ENCODE results near the gene DPP6. TPM values are rescaled to one million over a fixed set of nuclear protein-coding genes. Genes with fewer than 3 reads are reported as not detected.

The DPP6 gene
- total RNA-seq, 1 experiment from 2014 or later: not detected

DNA sequence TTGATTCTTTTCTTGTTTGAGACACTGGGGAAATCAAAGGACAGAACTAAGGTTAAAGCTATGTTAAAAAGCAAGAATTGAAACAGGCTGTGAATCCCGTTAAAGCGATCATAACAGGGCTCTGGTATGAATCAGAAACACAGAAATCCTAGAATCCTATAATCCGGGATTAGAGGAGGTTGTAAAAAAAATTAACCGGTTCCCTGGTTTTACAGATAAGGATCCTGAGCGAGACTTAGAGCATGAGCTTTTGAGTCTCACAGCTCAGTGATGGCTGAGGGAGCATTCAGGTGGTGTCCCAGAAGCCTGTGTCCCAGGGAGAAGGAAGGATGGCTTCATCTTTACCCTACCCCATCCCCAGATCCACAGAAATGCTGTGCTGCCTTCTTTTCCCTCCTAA is 489.4 kb downstream of the DPP6 start:
- no peak overlapping the region for H3K4me3 Mint-ChIP-seq (ENCODE audit: unreplicated experiment)

DNA sequence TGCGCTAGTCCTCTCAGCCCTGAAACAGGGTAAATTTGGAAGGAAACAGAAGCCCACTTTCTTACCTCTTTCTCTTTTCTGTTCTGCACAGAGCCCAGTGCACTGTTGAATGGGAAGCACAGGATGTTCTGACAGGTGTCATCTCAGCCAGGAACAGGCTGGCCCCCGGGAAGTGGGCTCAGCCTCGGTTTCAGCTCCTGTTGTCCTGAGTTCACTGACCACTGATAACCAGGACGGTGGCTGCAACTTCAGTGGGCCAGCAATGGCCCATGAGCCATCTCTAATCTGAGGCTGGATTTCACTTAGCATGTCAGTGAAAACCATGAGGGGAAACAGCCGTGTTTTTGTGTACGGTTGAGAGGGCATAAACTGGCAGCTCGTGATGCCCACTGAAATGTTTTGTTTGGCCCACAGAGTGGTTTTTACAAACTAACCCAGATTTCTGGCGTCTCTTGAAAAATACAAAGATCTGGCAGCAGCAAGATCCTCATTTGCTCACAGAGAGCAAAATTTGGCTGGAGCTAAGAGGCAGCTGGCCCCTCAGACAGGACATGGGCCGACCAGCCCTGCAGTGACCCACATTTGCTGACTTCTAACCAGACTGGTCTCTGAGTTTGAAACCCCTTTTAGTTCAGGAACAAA is 494.9 kb downstream of the DPP6 start:
- Histone ChIP-seq H3K27me3 (replicated peaks; ENCODE audit: control insufficient read depth, insufficient read depth, low read length) (no peaks in the 10 kb centered on the region), H3K36me3 (ENCODE audit: control insufficient read depth, insufficient read depth, low read length) (no peaks in the 10 kb centered on the region), H3K9me3 (no peaks in the 10 kb centered on the region), H3K4me1 (no peaks in the 10 kb centered on the region), H3K4me3 (ENCODE audit: low read depth, low read length) (no peak overlapping the region)
- intact Hi-C loops (cut with micrococcal nuclease; ENCODE audit: unreplicated experiment): no loop called here
- no peak for DNase-seq
- Mint-ChIP-seq H3K4me1 (ENCODE audit: low read depth, unreplicated experiment) (no peaks in the 10 kb centered on the region), H3K27ac (ENCODE audit: unreplicated experiment) (no peak overlapping the region), H3K9me3 (ENCODE audit: unreplicated experiment) (no peaks in the 10 kb centered on the region), H3K36me3 (ENCODE audit: insufficient read depth, unreplicated experiment) (no peaks in the 10 kb centered on the region), H3K27me3 (ENCODE audit: insufficient read depth, unreplicated experiment) (peaks cover 6% of the 10 kb centered on the region), H3K4me3 (ENCODE audit: unreplicated experiment) (no peak overlapping the region)
- POLR2A ChIA-PET: no interaction called here
- TF ChIP-seq, protein P1, sequence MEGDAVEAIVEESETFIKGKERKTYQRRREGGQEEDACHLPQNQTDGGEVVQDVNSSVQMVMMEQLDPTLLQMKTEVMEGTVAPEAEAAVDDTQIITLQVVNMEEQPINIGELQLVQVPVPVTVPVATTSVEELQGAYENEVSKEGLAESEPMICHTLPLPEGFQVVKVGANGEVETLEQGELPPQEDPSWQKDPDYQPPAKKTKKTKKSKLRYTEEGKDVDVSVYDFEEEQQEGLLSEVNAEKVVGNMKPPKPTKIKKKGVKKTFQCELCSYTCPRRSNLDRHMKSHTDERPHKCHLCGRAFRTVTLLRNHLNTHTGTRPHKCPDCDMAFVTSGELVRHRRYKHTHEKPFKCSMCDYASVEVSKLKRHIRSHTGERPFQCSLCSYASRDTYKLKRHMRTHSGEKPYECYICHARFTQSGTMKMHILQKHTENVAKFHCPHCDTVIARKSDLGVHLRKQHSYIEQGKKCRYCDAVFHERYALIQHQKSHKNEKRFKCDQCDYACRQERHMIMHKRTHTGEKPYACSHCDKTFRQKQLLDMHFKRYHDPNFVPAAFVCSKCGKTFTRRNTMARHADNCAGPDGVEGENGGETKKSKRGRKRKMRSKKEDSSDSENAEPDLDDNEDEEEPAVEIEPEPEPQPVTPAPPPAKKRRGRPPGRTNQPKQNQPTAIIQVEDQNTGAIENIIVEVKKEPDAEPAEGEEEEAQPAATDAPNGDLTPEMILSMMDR (IDR thresholded peaks at IDR 0.05; ENCODE audit: insufficient read depth in 1 of 2, low read depth in 1 of 2, low read length in 1 of 2, severe bottlenecking in 1 of 2, unreplicated experiment in 1 of 2): no peak
- CTCF ChIA-PET: no interaction called here
- no TSS peak for BruUV-seq (replicated peaks)

More for the DNA sequence above, 489.4 kb downstream of the DPP6 start:
- H3K27ac Mint-ChIP-seq (ENCODE audit: unreplicated experiment): no peak overlapping the region
- no peaks in the 10 kb centered on the region for H3K4me1 Mint-ChIP-seq (ENCODE audit: low read depth, unreplicated experiment)
- no peaks in the 10 kb centered on the region for H3K4me1 ChIP-seq
- CTCF ChIA-PET: no interaction called here
- TF ChIP-seq, protein P1 (IDR thresholded peaks at IDR 0.05; ENCODE audit: insufficient read depth in 1 of 2, low read depth in 1 of 2, low read length in 1 of 2, severe bottlenecking in 1 of 2, unreplicated experiment in 1 of 2): no peak
- BruUV-seq (replicated peaks): no TSS peak
- no peak overlapping the region for H3K4me3 ChIP-seq (ENCODE audit: low read depth, low read length)
- H3K36me3 Mint-ChIP-seq (ENCODE audit: insufficient read depth, unreplicated experiment): no peaks in the 10 kb centered on the region
- no peaks in the 10 kb centered on the region for H3K9me3 ChIP-seq
- H3K9me3 Mint-ChIP-seq (ENCODE audit: unreplicated experiment): no peaks in the 10 kb centered on the region
- POLR2A ChIA-PET: no interaction called here
- intact Hi-C loops (cut with micrococcal nuclease; ENCODE audit: unreplicated experiment): no loop called here
- no peak for DNase-seq
- peaks cover 3% of the 10 kb centered on the region for H3K27me3 Mint-ChIP-seq (ENCODE audit: insufficient read depth, unreplicated experiment)
- no peaks in the 10 kb centered on the region for H3K27me3 ChIP-seq (replicated peaks; ENCODE audit: control insufficient read depth, insufficient read depth, low read length)
- no peaks in the 10 kb centered on the region for H3K36me3 ChIP-seq (ENCODE audit: control insufficient read depth, insufficient read depth, low read length)

DNA sequence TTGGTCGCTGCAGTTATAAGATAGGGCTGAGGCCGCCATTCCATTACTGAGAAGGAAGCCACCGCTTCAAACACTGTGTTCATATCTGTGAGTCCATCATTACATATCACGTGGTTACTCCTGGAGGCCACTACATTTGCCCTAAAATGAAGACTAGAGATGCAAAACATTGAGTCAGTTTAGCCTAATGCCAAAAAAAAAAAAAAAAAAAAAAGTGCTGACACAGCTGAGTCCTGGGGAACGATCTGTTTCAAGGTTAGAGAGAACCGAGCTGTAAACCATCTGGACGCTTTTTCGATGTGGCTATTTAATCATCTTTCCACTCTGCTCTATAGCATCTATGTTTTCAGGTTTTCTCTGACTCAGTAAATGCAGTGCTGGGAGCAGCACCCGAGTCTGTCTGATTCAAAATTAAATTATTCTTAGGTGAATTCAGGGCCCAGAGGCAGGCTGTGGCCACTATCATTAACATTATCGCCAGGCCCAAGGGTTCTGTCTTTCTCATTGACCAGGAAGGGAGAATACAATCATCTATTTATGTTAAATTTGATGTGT is 501.6 kb downstream of the DPP6 start:
- CTCF ChIA-PET: no interaction called here

More for the DNA sequence above, 501.6 kb downstream of the DPP6 start:
- no peaks in the 10 kb centered on the region for H3K4me1 ChIP-seq
- no peak overlapping the region for H3K4me3 ChIP-seq (ENCODE audit: low read depth, low read length)
- peaks cover 3% of the 10 kb centered on the region; the same call in 1 of the 2 replicates for H3K9me3 ChIP-seq
- Mint-ChIP-seq H3K27ac (ENCODE audit: unreplicated experiment) (no peak overlapping the region), H3K4me3 (ENCODE audit: unreplicated experiment) (no peak overlapping the region), H3K4me1 (ENCODE audit: low read depth, unreplicated experiment) (no peaks in the 10 kb centered on the region), H3K27me3 (ENCODE audit: insufficient read depth, unreplicated experiment) (no peaks in the 10 kb centered on the region), H3K9me3 (ENCODE audit: unreplicated experiment) (peaks cover 3% of the 10 kb centered on the region), H3K36me3 (ENCODE audit: insufficient read depth, unreplicated experiment) (no peaks in the 10 kb centered on the region)
- no peaks in the 10 kb centered on the region for H3K36me3 ChIP-seq (ENCODE audit: control insufficient read depth, insufficient read depth, low read length)
- DNase-seq: no peak
- no TSS peak for BruUV-seq (replicated peaks)
- POLR2A ChIA-PET: no interaction called here
- TF ChIP-seq, protein P1 (IDR thresholded peaks at IDR 0.05; ENCODE audit: insufficient read depth in 1 of 2, low read depth in 1 of 2, low read length in 1 of 2, severe bottlenecking in 1 of 2, unreplicated experiment in 1 of 2): no peak
- intact Hi-C loops (cut with micrococcal nuclease; ENCODE audit: unreplicated experiment): no loop called here
- H3K27me3 ChIP-seq (replicated peaks; ENCODE audit: control insufficient read depth, insufficient read depth, low read length): no peaks in the 10 kb centered on the region

All from Caco-2 (cell line).